ENCODE measurements around the gene SOX5.

DNA sequence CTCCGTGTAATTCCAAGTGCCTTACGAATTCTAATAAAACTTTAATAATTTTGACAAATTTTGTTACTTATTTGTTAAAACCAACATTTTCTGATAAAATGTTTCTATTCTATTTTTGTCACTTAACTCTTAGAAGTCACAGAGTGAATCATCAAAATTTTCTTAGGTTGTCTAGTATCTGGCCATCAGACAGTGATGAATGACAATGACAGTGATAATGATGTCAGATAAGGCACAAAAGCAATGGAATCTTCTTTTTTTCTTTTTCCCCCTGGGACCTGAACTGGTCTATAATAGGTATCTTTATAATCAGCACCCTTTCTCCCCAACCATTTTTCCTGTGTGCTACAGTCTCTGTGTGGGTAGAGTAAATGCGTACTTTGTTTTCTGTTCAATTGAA is 407.3 kb downstream of the SOX5 start:
- TF ChIP-seq, protein P1, sequence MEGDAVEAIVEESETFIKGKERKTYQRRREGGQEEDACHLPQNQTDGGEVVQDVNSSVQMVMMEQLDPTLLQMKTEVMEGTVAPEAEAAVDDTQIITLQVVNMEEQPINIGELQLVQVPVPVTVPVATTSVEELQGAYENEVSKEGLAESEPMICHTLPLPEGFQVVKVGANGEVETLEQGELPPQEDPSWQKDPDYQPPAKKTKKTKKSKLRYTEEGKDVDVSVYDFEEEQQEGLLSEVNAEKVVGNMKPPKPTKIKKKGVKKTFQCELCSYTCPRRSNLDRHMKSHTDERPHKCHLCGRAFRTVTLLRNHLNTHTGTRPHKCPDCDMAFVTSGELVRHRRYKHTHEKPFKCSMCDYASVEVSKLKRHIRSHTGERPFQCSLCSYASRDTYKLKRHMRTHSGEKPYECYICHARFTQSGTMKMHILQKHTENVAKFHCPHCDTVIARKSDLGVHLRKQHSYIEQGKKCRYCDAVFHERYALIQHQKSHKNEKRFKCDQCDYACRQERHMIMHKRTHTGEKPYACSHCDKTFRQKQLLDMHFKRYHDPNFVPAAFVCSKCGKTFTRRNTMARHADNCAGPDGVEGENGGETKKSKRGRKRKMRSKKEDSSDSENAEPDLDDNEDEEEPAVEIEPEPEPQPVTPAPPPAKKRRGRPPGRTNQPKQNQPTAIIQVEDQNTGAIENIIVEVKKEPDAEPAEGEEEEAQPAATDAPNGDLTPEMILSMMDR (IDR thresholded peaks at IDR 0.05 in 4 of 5, conservative IDR thresholded peaks at IDR 0.05 in 1 of 5), result no peak
- no peak for TF ChIP-seq POLR2A (IDR thresholded peaks at IDR 0.05)

Data from gastrocnemius medialis (tissue), 4 donors.